Esophagus muscularis mucosa (tissue), 4 donors: Measurements from ENCODE around the gene TRPV4.

Experiments
- CTCF ChIP-seq, 3 experiments: fragments of 200-600 bp in 2 of 3; fragments of 450-650 bp in 1 of 3; sonication (generic) in 2 of 3; IDR thresholded peaks; one replicate each; pipeline ENCODE4 v1.5.1; 2017 to 2019; ENCODE audit warnings: antibody characterized with exemption in 3 of 3, mild to moderate bottlenecking in 2 of 3, moderate library complexity in 1 of 3
- EP300 ChIP-seq: sonication (generic); formaldehyde crosslinking; IDR thresholded peaks from one replicate; pipeline ENCODE4 v1.6.1; 2017; ENCODE audit warnings: antibody characterized with exemption
- POLR2A ChIP-seq: fragments of 450-650 bp; IDR thresholded peaks from one replicate; pipeline ENCODE4 v1.6.1; 2017; ENCODE audit warnings: antibody characterized with exemption, moderate library complexity, mild to moderate bottlenecking, low read depth
- POLR2AphosphoS5 ChIP-seq, 2 donors: sonication (generic); formaldehyde crosslinking; IDR thresholded peaks; one replicate each; pipeline ENCODE4 v1.6.1; 2017; ENCODE audit warnings: antibody characterized with exemption in 2 of 2

- no peak for TF ChIP-seq POLR2A
- no peak for TF ChIP-seq CTCF (IDR thresholded peaks at IDR 0.05)
- no peak for TF ChIP-seq POLR2AphosphoS5 (IDR thresholded peaks at IDR 0.05)
- no peak for TF ChIP-seq EP300
These were observed 3.7 kb upstream of the TRPV4 start for GRCh38 chr12:109836916-109837315.
